ENCODE results near the gene CCKAR. TPM values are rescaled to one million over a fixed set of nuclear protein-coding genes. Genes with fewer than 3 reads are reported as not detected.
A peak's percentile ranks its signal among the peaks of the same experiment; 100 is the strongest.

The CCKAR gene
- total and polyA plus RNA-seq, 9 donors, result 0.13 to 0.24 TPM; not detected in 7

- no peak for TF ChIP-seq EP300 (IDR thresholded peaks at IDR 0.05)
- no peak for TF ChIP-seq CTCF (IDR thresholded peaks at IDR 0.05)
- TF ChIP-seq POLR2A (IDR thresholded peaks at IDR 0.05), result no peak
- 13 to 48% (median 32%) methylated on average over 2 of the region's 2 CpGs for WGBS, 3 donors
- Histone ChIP-seq H3K27ac (peak overlapping the region in 1 of 2 donors; percentile 42), H3K27me3 (no peaks in the 10 kb centered on the region), H3K4me3 (no peak overlapping the region), H3K36me3 (no peaks in the 10 kb centered on the region), H3K9me3 (no peaks in the 10 kb centered on the region), H3K4me1 (ENCODE audit: insufficient read depth) (peaks cover 16% of the 10 kb centered on the region)
- no peak for DNase-seq
- intact Hi-C loops (cut with DNase I), result no loop called here
Observed at GRCh38 chr4:26431461-26432180, 58.7 kb downstream of the CCKAR start.

Other genes starting within 250 kb of the CCKAR start
- 10 to 100 TPM; 55.6 to 75.1 (median 68.5) TPM for gene RBPJ, start 169.5 kb downstream of the CCKAR start, total RNA-seq
- 10 to 100 TPM; 36.0 to 61.9 TPM for gene RBPJ, start 169.5 kb downstream of the CCKAR start, polyA plus RNA-seq
- gene TBC1D19, start 93.6 kb upstream of the CCKAR start, total RNA-seq, result 10 to 100 TPM; 13.4 to 25.2 (median 15.6) TPM
- 10 to 100 TPM in 1 of 2 donors, 1 to 10 TPM in 1; 6.0 to 10.8 TPM for gene TBC1D19, start 93.6 kb upstream of the CCKAR start, polyA plus RNA-seq

All from ovary (tissue), 9 donors.